ENCODE data around the gene TNRC6C. TPM values are rescaled to one million over a fixed set of nuclear protein-coding genes. Genes with fewer than 3 reads are reported as not detected.

TNRC6C gene
- total and polyA plus RNA-seq, 2 of the 13 experiments (the other 11 are each of a cell fraction or from before 2014, with no cell fraction given), result 0.66 to 4.9 TPM

- TF ChIP-seq, protein P1, sequence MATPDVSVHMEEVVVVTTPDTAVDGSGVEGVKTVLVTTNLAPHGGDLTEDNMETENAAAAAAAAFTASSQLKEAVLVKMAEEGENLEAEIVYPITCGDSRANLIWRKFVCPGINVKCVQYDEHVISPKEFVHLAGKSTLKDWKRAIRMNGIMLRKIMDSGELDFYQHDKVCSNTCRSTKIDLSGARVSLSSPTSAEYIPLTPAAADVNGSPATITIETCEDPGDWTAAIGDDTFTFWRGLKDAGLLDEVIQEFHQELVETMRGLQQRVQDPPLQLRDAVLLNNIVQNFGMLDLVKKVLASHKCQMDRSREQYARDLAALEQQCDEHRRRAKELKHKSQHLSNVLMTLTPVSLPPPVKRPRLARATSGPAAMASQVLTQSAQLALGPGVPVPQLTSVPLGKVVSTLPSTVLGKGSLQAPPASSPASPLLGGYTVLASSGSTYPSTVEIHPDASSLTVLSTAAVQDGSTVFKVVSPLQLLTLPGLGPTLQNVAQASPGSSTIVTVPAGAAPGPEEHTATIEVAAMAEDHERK (CRISPR knock-in tag; IDR thresholded peaks at IDR 0.05; ENCODE audit: low read depth), result no peak
- no peak for TF ChIP-seq KDM4B (CRISPR knock-in tag; IDR thresholded peaks at IDR 0.05)
- no peak for TF ChIP-seq MED13 (CRISPR knock-in tag; IDR thresholded peaks at IDR 0.05)
- peak; percentile 78 for TF ChIP-seq IKZF4 (CRISPR knock-in tag; IDR thresholded peaks at IDR 0.05; ENCODE audit: borderline replicate concordance, low read depth, not compliant biosample characterization)
- peak; percentile 71; the same call in 1 of the 2 replicates for TF ChIP-seq ZNF343 (CRISPR knock-in tag; IDR thresholded peaks at IDR 0.05)
- peak; percentile 84 for TF ChIP-seq DPF2 (CRISPR knock-in tag; IDR thresholded peaks at IDR 0.05; ENCODE audit: borderline replicate concordance, low read depth)
- no peak for TF ChIP-seq ZNF282 (IDR thresholded peaks at IDR 0.05; ENCODE audit: partially characterized antibody)
- TF ChIP-seq ZNF224 (CRISPR knock-in tag; IDR thresholded peaks at IDR 0.05), result no peak
- TF ChIP-seq, protein P2, sequence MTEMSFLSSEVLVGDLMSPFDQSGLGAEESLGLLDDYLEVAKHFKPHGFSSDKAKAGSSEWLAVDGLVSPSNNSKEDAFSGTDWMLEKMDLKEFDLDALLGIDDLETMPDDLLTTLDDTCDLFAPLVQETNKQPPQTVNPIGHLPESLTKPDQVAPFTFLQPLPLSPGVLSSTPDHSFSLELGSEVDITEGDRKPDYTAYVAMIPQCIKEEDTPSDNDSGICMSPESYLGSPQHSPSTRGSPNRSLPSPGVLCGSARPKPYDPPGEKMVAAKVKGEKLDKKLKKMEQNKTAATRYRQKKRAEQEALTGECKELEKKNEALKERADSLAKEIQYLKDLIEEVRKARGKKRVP (CRISPR knock-in tag; IDR thresholded peaks at IDR 0.05), result no peak
- no peak for TF ChIP-seq ETV5 (CRISPR knock-in tag; IDR thresholded peaks at IDR 0.05; ENCODE audit: borderline replicate concordance)
- peak; percentile 43; the same call in 1 of the 2 replicates for TF ChIP-seq FOXK1 (CRISPR knock-in tag; IDR thresholded peaks at IDR 0.05; ENCODE audit: borderline replicate concordance, low read depth)
- no peak for TF ChIP-seq KAT7 (CRISPR knock-in tag; IDR thresholded peaks at IDR 0.05; ENCODE audit: borderline replicate concordance)
- TF ChIP-seq, protein P3, sequence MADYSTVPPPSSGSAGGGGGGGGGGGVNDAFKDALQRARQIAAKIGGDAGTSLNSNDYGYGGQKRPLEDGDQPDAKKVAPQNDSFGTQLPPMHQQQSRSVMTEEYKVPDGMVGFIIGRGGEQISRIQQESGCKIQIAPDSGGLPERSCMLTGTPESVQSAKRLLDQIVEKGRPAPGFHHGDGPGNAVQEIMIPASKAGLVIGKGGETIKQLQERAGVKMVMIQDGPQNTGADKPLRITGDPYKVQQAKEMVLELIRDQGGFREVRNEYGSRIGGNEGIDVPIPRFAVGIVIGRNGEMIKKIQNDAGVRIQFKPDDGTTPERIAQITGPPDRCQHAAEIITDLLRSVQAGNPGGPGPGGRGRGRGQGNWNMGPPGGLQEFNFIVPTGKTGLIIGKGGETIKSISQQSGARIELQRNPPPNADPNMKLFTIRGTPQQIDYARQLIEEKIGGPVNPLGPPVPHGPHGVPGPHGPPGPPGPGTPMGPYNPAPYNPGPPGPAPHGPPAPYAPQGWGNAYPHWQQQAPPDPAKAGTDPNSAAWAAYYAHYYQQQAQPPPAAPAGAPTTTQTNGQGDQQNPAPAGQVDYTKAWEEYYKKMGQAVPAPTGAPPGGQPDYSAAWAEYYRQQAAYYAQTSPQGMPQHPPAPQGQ (CRISPR knock-in tag; IDR thresholded peaks at IDR 0.05; ENCODE audit: borderline replicate concordance), result no peak
- 0 out of 2 replicates have a peak, but pooled peaks have one; percentile 5 for TF ChIP-seq SETDB1 (CRISPR knock-in tag; IDR thresholded peaks at IDR 0.05; ENCODE audit: borderline replicate concordance)
- TF ChIP-seq SP4 (CRISPR knock-in tag; IDR thresholded peaks at IDR 0.05), result no peak; the same call in none of the 2 replicates
- TF ChIP-seq, protein P4, sequence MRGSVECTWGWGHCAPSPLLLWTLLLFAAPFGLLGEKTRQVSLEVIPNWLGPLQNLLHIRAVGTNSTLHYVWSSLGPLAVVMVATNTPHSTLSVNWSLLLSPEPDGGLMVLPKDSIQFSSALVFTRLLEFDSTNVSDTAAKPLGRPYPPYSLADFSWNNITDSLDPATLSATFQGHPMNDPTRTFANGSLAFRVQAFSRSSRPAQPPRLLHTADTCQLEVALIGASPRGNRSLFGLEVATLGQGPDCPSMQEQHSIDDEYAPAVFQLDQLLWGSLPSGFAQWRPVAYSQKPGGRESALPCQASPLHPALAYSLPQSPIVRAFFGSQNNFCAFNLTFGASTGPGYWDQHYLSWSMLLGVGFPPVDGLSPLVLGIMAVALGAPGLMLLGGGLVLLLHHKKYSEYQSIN (CRISPR knock-in tag; IDR thresholded peaks at IDR 0.05; ENCODE audit: borderline replicate concordance), result no peak
- TF ChIP-seq POLR2AphosphoS5 (IDR thresholded peaks at IDR 0.05; ENCODE audit: low read depth, low read length), result no peak
- no peak for TF ChIP-seq TRIM22 (IDR thresholded peaks at IDR 0.05)
- TF ChIP-seq ZNF331 (CRISPR knock-in tag; IDR thresholded peaks at IDR 0.05), result peak; percentile 76
- TF ChIP-seq, protein P5, sequence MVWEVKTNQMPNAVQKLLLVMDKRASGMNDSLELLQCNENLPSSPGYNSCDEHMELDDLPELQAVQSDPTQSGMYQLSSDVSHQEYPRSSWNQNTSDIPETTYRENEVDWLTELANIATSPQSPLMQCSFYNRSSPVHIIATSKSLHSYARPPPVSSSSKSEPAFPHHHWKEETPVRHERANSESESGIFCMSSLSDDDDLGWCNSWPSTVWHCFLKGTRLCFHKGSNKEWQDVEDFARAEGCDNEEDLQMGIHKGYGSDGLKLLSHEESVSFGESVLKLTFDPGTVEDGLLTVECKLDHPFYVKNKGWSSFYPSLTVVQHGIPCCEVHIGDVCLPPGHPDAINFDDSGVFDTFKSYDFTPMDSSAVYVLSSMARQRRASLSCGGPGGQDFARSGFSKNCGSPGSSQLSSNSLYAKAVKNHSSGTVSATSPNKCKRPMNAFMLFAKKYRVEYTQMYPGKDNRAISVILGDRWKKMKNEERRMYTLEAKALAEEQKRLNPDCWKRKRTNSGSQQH (CRISPR knock-in tag; IDR thresholded peaks at IDR 0.05; ENCODE audit: low read depth), result no peak
Measured at GRCh38 chr17:78144736-78145641, 186.5 kb downstream of the TNRC6C start (continued).
